ENCODE data around the gene TYRP1. TPM values are rescaled to one million over a fixed set of nuclear protein-coding genes. Genes with fewer than 3 reads are reported as not detected.

Gene TYRP1
- total RNA-seq, 2 experiments from 2014 or later = not detected

- no peak overlapping the region for H3K4me3 Mint-ChIP-seq
- no peak for DNase-seq
- H3K27ac Mint-ChIP-seq = no peak overlapping the region
- no peaks in the 10 kb centered on the region for H3K36me3 Mint-ChIP-seq (ENCODE audit: low read depth)
- intact Hi-C loops (cut with micrococcal nuclease) = no loop called here
- ChIA-PET CTCF (no interaction called here), POLR2A (no interaction called here)
- no peaks in the 10 kb centered on the region for H3K27me3 Mint-ChIP-seq
- no peak for ATAC-seq
- TF ChIP-seq, protein P1, sequence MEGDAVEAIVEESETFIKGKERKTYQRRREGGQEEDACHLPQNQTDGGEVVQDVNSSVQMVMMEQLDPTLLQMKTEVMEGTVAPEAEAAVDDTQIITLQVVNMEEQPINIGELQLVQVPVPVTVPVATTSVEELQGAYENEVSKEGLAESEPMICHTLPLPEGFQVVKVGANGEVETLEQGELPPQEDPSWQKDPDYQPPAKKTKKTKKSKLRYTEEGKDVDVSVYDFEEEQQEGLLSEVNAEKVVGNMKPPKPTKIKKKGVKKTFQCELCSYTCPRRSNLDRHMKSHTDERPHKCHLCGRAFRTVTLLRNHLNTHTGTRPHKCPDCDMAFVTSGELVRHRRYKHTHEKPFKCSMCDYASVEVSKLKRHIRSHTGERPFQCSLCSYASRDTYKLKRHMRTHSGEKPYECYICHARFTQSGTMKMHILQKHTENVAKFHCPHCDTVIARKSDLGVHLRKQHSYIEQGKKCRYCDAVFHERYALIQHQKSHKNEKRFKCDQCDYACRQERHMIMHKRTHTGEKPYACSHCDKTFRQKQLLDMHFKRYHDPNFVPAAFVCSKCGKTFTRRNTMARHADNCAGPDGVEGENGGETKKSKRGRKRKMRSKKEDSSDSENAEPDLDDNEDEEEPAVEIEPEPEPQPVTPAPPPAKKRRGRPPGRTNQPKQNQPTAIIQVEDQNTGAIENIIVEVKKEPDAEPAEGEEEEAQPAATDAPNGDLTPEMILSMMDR (IDR thresholded peaks at IDR 0.05) = no peak
- H3K4me1 Mint-ChIP-seq (ENCODE audit: low read depth) = no peaks in the 10 kb centered on the region
- H3K9me3 Mint-ChIP-seq = peaks cover 8% of the 10 kb centered on the region
Observed at GRCh38 chr9:12717907-12718306, 24.7 kb downstream of the TYRP1 start.

- TF ChIP-seq, protein P1 (IDR thresholded peaks at IDR 0.05) = no peak
- DNase-seq = no peak
- peaks cover 11% of the 10 kb centered on the region for H3K9me3 Mint-ChIP-seq
- H3K36me3 Mint-ChIP-seq (ENCODE audit: low read depth) = no peaks in the 10 kb centered on the region
- intact Hi-C loops (cut with micrococcal nuclease) = no loop called here
- H3K27me3 Mint-ChIP-seq = no peaks in the 10 kb centered on the region
- CTCF ChIA-PET = no interaction called here
- no peak for ATAC-seq
- no peaks in the 10 kb centered on the region for H3K4me1 Mint-ChIP-seq (ENCODE audit: low read depth)
- POLR2A ChIA-PET = no interaction called here
- no peak overlapping the region for H3K4me3 Mint-ChIP-seq
- no peak overlapping the region for H3K27ac Mint-ChIP-seq
Observed at GRCh38 chr9:12718482-12719026, 25.4 kb downstream of the TYRP1 start.

- intact Hi-C loops (cut with micrococcal nuclease) = no loop called here
- ChIA-PET POLR2A (no interaction called here), CTCF (no interaction called here)
- TF ChIP-seq, protein P1 (IDR thresholded peaks at IDR 0.05) = no peak
- H3K27ac Mint-ChIP-seq = no peak overlapping the region
- no peaks in the 10 kb centered on the region for H3K36me3 Mint-ChIP-seq (ENCODE audit: low read depth)
- DNase-seq (no peak), ATAC-seq (no peak)
- H3K4me3 Mint-ChIP-seq = no peak overlapping the region
- no peaks in the 10 kb centered on the region for H3K27me3 Mint-ChIP-seq
- peaks cover 11% of the 10 kb centered on the region for H3K9me3 Mint-ChIP-seq
- H3K4me1 Mint-ChIP-seq (ENCODE audit: low read depth) = no peaks in the 10 kb centered on the region
Observed at GRCh38 chr9:12719431-12719830, 26.2 kb downstream of the TYRP1 start.

DNA sequence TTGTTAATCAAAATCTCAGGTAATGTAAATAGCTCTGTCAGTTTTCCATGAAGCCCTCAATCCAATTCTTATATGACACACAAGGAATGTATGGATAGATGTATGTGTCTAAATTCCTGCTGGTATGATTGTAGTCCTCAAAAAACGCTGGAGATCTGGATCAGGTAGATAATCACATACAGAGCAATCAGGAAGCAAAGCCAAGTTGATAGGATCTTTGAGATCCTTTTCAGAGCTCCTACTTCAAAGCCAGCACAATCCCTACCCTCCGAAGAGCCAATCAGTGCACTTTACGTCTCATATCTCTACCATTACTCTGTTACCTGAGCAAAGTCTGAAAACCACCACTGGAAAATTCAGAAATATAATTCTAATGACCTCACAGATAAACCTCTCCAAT is 27.4 kb downstream of the TYRP1 start:
- Mint-ChIP-seq H3K36me3 (ENCODE audit: low read depth) (no peaks in the 10 kb centered on the region), H3K4me3 (no peak overlapping the region), H3K27ac (no peak overlapping the region), H3K27me3 (no peaks in the 10 kb centered on the region), H3K9me3 (peaks cover 11% of the 10 kb centered on the region), H3K4me1 (ENCODE audit: low read depth) (no peaks in the 10 kb centered on the region)
- no peak for ATAC-seq
- ChIA-PET CTCF (no interaction called here), POLR2A (no interaction called here)
- TF ChIP-seq, protein P1 (IDR thresholded peaks at IDR 0.05) = no peak
- intact Hi-C loops (cut with micrococcal nuclease) = no loop called here
- no peak for DNase-seq

DNA sequence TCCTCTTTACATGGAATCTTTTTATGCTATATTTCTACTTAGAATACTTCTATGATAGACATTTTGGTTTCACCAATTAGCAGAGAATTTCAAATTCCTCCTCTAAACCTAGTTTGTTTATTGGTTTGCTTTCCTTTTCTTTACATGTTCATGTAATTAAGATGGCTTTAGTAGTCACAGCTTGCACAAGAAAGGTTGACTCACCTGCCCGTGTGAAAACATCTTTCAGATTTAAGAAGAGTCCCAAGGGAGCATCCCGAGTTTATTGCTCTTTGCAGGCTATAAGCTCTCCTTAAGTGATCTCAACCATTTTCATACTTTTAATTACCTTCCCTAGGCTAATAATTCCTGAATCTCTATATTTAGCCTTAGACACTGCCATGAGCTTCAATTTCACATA is 28.9 kb downstream of the TYRP1 start:
- H3K27ac Mint-ChIP-seq = no peak overlapping the region
- intact Hi-C loops (cut with micrococcal nuclease) = no loop called here
- TF ChIP-seq, protein P1 (IDR thresholded peaks at IDR 0.05) = no peak
- DNase-seq (no peak), ATAC-seq (no peak)
- ChIA-PET POLR2A (no interaction called here), CTCF (no interaction called here)
- no peak overlapping the region for H3K4me3 Mint-ChIP-seq
- no peaks in the 10 kb centered on the region for H3K36me3 Mint-ChIP-seq (ENCODE audit: low read depth)
- no peaks in the 10 kb centered on the region for H3K4me1 Mint-ChIP-seq (ENCODE audit: low read depth)
- no peaks in the 10 kb centered on the region for H3K27me3 Mint-ChIP-seq
- H3K9me3 Mint-ChIP-seq = peaks cover 11% of the 10 kb centered on the region

Measured in activated CD8-positive, alpha-beta T cell treated with anti-CD3 and anti-CD28 coated beads for 36 hours (primary cell).